Activated T-helper 9 cell treated with anti-CD3 and anti-CD28 coated beads, Interleukin-2, amount 50 U/mL, for 16 hours (primary cell): Measurements from ENCODE around the gene RTL5.

ENCODE experiments used
- DNase-seq: peaks from one replicate; pipeline ENCODE4 v3.0.0-alpha.2; 2020; ENCODE audit warnings: low read depth

The RTL5 gene

GRCh38 chrX:72107841-72108595 lies 23.7 kb downstream of the RTL5 start:
- no peak for DNase-seq

- no peak for DNase-seq
Observed at GRCh38 chrX:72107320-72107719, 24.4 kb downstream of the RTL5 start.

- peak; percentile 26 for DNase-seq
Observed at GRCh38 chrX:72105436-72105835, 26.3 kb downstream of the RTL5 start.

- no peak for DNase-seq
Observed at GRCh38 chrX:72102760-72103159, 29.0 kb downstream of the RTL5 start.

- no peak for DNase-seq
Observed at GRCh38 chrX:72102126-72102525, 29.6 kb downstream of the RTL5 start.

GRCh38 chrX:72101597-72102037 lies 30.1 kb downstream of the RTL5 start:
- no peak for DNase-seq

GRCh38 chrX:72100824-72101351 lies 30.8 kb downstream of the RTL5 start:
- DNase-seq, result peak; percentile 56

- no peak for DNase-seq
Observed at GRCh38 chrX:72100051-72100755, 31.5 kb downstream of the RTL5 start.

- no peak for DNase-seq
Observed at GRCh38 chrX:72097098-72097497, 34.6 kb downstream of the RTL5 start.

- DNase-seq, result no peak
Observed at GRCh38 chrX:72095370-72095769, 36.3 kb downstream of the RTL5 start.

GRCh38 chrX:72094894-72095293 lies 36.8 kb downstream of the RTL5 start:
- DNase-seq, result peak; percentile 53

GRCh38 chrX:72089254-72089653 lies 42.5 kb downstream of the RTL5 start:
- DNase-seq, result no peak

GRCh38 chrX:72088761-72089160 lies 43.0 kb downstream of the RTL5 start:
- DNase-seq, result no peak

GRCh38 chrX:72086995-72087394 lies 44.7 kb downstream of the RTL5 start:
- DNase-seq, result no peak

GRCh38 chrX:72084114-72084513 lies 47.6 kb downstream of the RTL5 start:
- DNase-seq, result no peak

GRCh38 chrX:72083291-72083690 lies 48.4 kb downstream of the RTL5 start:
- DNase-seq, result no peak

- DNase-seq, result no peak
Observed at GRCh38 chrX:72081605-72082320, 50.0 kb downstream of the RTL5 start.

- no peak for DNase-seq
Observed at GRCh38 chrX:72080800-72081199, 50.9 kb downstream of the RTL5 start.

- DNase-seq, result no peak
Observed at GRCh38 chrX:72080150-72080549, 51.6 kb downstream of the RTL5 start.

- no peak for DNase-seq
Observed at GRCh38 chrX:72079607-72080006, 52.1 kb downstream of the RTL5 start.

- DNase-seq, result no peak
Observed at GRCh38 chrX:72078411-72078810, 53.3 kb downstream of the RTL5 start.
